Measurements from ENCODE around the gene POU3F1.
"Not testable (repeated sequence)": the region's sequence is repeated elsewhere in the genome, so short reads cannot be mapped to it uniquely, and the experiment has no call there.

Gene POU3F1

GRCh38 chr1:38050397-38051078 lies 3.9 kb upstream of the POU3F1 start:
- FAIRE-seq (no peak), DNase-seq (ENCODE audit: insufficient read length, low spot score) (no peak)

GRCh38 chr1:38047603-38048141 lies 1.1 kb upstream of the POU3F1 start:
- no peak for DNase-seq (ENCODE audit: insufficient read length, low spot score)
- no peak for FAIRE-seq

DNA sequence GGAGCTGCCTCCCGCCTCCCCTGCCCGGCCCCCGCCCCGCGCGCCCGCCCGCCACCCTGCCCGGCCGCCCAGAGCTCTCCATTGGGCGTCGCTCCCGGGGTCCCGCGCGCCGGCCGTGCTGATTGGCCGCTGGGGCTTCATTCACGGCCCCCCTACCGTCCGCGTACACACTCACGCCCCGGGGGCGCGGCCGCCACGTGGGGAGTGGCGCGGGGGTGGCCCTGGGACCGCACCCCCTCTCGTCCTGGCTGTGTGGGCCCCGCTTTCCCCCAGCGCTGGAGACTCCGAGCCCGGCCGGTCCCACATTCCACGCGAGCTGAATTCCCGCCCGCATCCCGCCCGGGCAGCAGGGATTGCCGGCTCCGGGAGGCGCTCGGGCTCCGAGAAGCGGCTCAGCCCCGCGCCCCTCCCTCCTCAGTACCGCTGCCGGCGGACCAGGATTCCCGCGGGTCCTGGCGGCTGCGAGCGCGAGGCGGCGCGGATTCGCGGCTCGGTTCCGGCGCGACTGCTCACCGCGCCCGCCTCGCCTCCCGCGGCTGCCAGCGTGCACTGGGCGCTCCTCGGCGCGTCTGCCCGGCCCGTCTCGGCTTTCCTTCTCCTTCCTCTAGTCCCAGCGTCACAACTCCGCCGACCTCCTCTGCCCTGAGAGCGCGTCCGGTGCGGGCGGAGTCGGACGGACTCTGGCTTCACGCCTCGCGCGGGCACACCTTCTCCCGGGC lies 450 bp upstream of the POU3F1 start:
- DNase-seq (ENCODE audit: insufficient read length, low spot score) = peak; percentile 79
- peak; percentile 59 for FAIRE-seq

DNA sequence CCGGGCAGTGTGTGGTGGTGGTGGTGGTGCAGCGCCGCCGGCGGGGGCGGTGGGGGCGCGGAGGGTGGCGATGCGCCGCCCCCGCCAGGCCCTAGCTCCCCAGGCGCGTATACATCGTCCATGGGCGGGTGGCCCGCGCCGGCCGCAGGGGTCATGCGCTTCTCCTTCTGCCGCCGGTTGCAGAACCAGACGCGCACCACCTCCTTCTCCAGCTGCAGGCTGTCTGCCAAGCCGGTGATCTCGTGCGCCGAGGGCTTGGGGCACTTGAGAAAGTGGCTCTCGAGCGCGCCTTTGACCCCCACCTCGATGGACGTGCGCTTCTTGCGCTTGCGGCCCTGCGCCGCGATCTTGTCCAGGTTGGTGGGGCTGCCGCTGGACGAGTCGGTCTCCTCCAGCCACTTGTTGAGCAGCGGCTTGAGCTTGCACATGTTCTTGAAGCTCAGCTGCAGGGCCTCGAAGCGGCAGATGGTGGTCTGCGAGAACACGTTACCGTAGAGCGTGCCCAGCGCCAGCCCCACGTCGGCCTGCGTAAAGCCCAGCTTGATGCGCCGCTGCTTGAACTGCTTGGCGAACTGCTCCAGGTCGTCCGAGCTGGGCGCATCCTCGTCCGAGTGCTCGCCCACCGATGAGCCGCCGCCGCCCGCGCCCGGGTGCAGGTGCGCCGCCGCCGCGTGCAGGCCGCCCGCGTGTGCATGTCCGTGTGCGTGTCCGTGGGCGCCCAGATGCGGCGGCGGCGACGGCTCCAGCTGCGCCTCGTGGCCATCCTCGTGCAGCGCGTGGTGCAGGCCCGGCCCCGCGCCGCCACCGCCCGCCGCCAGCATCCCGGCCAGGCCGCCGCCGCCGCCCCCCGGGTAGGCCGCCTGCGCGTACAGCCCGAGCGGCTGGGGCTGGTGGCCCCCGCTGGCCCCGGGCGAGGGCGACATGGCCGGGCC lies 926 bp downstream of the POU3F1 start:
- DNase-seq (ENCODE audit: insufficient read length, low spot score) = no peak

GRCh38 chr1:38044221-38045215 lies 2.1 kb downstream of the POU3F1 start:
- DNase-seq (ENCODE audit: insufficient read length, low spot score) = no peak
- FAIRE-seq = no peak

More for the DNA sequence above, 926 bp downstream of the POU3F1 start:
- FAIRE-seq = no peak

- no peak for DNase-seq (ENCODE audit: insufficient read length, low spot score)
These were observed 3.4 kb downstream of the POU3F1 start for GRCh38 chr1:38043036-38043747.

DNA sequence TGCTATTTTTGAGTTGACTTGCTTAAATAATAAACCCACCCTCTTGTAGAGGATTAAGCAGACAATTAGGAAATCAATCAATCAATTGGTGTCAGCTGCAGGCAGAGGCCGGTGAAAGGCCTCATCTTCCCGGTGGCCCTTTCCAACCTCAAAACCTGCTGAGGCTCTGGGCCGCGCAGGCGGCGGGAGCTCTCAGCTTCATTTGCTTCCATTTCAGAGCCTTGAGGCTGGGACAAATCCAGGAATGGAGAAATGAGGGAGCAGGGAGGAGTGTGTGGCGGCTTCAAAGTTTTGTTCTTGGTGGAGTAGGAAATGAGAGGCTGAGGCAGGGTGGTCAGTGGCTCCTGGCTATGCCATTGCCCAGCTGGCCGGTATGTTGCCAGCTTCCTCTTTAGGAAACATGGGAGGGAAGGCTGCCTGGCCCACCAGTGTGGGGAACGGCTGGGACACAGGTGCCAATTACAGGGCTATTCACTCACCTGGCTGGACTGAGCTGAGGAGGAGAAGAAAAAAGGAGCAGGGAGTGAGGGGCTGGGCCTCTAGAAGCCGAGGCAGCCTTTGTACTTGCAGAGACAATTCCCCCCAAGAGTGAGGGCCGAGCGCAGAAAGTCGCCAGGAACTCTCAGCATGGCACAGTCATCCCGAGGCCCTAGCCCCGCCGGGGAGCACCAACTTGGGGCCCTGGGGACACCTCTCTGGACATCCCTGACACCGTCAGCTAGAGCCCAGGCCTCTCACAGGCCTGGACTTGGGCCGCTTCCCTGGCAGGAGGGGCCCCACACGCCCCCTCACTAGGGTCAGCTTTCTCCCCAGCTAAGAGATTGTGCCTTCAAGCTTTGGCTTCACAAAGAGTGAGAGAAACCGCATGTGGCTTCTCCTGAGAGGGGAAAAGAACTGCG lies 4.4 kb downstream of the POU3F1 start:
- DNase-seq (ENCODE audit: insufficient read length, low spot score) = no peak
- FAIRE-seq = no peak

More at GRCh38 chr1:38043036-38043747, 3.4 kb downstream of the POU3F1 start:
- FAIRE-seq = no peak

DNA sequence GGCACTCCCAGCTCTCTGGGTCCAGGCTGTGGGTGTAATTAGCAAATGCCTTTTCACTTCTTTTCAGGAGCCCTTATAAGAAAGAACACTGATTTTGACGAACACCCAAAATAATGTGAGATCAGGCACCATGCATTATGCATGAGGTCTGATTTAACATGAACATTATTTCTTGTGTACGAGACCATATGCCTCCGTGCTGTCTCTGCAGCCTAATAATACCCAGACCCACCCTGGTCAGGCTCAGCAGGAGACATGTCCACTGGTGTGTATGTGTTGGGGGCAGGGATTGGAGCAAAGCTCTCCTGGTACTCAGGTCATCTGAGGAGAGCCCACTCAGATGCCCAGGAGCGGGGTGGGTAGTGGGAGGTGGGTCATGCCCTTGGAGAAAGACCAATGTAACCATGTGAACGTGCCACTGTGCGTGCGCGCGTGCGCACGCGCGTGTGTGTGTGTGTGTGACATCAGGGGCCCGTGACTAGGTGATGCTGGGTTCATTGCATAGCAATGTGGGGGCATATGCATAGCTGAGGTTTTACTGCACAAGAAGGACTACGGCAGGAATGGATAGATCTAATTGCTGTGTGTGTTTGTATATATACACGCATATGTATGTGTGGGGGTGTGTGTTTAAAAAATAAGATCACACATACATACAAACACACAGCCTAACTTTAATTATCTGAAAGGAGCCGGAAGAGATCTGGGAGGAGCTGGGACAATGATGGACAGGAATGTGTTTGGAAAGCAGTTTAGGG lies 7.1 kb downstream of the POU3F1 start:
- no peak for FAIRE-seq
- DNase-seq (ENCODE audit: insufficient read length, low spot score) = no peak

DNA sequence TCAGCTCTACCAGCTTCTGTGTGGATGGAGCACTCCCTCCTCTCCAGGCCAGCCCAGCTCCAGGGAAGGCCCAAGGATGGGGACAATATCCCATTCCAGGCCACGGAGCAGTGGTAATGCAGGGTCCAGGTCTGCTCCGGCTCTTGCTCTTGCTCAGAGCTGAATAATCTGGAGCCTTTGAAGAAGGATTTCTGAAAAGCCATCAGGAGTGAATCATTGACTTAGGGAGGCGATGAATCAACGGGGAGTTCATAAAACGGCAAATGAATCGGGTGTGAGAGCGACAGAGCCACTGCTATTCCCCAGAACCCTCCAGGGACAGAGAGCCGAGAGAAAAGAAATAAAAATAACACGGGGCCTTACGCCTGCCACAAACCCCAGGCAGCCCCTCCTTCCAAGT lies 7.7 kb downstream of the POU3F1 start:
- no peak for DNase-seq (ENCODE audit: insufficient read length, low spot score)
- FAIRE-seq = no peak

- DNase-seq (ENCODE audit: insufficient read length, low spot score) (no peak), FAIRE-seq (no peak)
These were observed 9.2 kb downstream of the POU3F1 start for GRCh38 chr1:38037221-38037939.

- FAIRE-seq (no peak), DNase-seq (ENCODE audit: insufficient read length, low spot score) (no peak)
These were observed 11.7 kb downstream of the POU3F1 start for GRCh38 chr1:38034871-38035270.

DNA sequence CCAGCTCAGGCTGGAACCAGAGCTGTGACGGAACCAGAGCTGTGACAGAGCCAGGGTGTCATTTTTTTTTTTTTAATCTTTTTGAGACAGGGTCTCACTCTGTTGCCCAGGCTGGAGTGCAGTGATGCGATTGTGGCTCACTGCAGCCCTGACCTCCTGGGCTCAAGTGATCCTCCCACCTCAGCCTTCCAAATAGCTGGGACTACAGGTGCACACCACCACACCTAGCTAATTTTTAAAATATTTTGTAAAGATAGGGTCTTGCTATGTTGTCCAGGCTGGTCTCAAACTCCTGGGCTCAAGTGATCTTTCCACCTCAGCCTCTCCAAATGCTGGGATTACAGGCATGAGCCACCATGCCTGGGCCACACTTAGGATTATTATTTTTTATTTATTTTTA lies 13.6 kb downstream of the POU3F1 start:
- not testable (repeated sequence) for FAIRE-seq; DNase-seq (ENCODE audit: insufficient read length, low spot score)

DNA sequence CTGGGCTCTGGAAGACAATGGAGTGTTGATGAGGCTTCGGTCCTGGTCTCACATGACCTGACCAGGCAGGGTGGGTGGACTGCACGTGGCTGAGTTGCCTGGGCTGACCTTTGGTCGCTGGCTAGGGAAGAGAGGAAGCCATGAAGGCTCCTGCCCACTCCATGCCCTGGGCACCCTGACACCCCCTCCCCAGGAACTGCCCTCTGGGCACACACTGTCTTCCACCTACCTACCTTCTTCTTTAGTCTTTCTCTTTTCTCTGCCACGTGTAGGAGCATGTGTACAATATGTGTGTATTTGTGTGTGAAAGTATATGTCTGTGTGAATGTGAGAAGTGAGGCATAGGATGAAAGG lies 15.1 kb downstream of the POU3F1 start:
- FAIRE-seq (no peak), DNase-seq (ENCODE audit: insufficient read length, low spot score) (no peak)

DNA sequence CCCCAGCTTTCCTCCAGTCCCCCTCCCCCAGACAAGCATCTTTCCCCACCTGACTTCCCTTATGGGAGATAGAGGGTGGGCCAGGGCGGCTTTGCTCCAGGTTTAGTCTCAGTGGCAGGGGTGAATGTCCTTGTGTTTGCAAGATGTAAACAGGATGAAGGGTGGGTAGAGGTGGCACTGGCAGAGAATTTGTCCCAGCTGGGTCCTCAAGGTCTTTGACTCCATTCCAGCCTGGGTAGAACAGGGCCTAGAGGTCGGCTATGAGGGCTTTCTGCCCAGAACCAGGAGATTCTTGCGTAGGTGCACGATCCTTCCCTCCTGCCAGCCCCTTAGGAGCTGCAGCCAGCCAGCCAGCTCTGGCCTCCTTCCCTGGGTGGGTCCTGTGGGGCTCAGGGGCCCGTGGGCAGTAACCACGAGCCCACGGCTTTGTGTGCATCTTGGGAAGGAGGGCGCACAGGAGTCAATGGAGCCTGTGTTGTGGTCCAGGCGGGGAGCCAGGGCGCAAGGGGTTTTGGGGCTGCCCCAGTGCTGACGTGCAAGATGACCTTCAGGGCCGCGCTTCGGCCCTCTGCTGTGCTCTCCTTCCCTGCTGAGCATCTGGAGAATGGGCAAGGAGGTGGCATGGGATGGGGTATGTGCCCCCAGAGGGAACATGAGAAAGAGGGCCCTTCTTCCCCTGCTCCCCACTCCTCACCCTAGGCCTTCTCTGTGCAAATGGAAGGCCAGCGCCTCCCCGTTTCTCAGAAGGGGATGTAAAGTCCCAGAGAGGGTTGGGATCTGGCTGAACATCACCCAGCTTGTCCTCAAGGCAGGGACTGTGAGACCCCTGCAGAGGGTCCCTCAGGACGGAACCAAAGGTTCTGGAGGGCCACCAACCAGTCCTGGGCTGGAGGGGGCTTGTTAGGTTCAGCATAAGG lies 15.7 kb downstream of the POU3F1 start:
- FAIRE-seq = no peak
- DNase-seq (ENCODE audit: insufficient read length, low spot score) = no peak

DNA sequence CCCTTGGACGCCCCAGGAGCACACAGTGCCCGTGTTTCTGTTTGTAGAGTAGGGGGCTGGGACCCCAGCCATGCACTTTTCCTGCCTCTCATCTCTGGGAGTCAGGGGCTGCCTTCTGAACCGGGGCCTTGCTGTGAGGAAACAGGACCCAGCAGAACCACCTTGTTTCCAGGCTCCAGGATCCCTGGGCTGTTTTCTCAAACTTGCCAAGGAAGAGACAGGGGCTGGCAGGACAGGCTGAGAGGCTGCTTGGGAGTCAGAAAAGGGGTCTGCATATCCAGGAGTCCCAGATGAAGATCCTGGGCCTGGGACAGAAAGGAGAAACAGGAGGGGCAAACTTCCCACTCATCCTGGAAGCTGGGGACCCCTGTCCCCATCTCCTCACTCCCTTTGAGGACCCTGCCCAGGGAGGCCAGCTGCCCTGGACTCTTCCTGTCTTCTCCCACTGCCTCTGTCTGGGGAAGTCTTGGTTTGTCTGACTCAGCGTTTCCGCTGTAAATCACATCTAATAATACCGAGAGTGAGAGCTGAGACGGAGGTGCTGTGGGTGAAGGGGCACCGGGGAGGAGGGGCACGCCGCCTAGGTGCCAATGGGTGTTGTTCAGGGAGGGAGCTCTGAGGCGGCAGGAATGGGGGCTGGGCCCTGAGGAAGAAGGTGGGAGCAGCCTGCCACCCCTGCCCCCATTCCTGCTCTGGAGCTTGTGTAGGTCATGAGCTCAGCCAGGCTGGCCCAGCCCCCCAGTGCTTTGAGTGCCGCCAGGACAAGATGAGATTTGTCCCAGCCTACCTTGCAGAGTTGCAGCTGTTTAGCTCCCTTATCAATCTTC lies 16.7 kb downstream of the POU3F1 start:
- peak; percentile 87 for DNase-seq (ENCODE audit: insufficient read length, low spot score)
- FAIRE-seq = peak; percentile 76

Measured in HTR-8/SVneo (cell line).